ENCODE data around the gene ARRDC1. TPM values are rescaled to one million over a fixed set of nuclear protein-coding genes. Genes with fewer than 3 reads are reported as not detected.
A peak's percentile ranks its signal among the peaks of the same experiment; 100 is the strongest.

ARRDC1 gene
- total RNA-seq, 2 experiments from 2014 or later = 29.0 TPM

DNA sequence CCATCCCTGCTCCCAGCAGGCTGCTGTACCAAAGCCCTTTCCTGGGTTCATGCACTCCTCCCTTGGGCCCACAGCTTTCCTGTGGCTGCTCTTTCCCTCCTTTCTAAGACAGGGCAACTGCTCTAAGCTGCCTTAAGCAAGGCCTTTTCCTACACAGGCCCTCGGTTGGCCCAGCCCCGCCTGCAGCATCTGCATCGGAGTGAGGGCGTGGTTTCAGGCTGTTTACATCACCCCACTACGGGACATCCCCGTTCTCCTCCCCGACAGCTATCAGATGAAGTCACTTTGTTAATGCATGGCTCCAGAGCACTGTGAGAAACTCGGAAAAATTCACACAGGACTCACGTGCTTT, 30.1 kb upstream of the ARRDC1 start:
- Mint-ChIP-seq H3K36me3 (ENCODE audit: low read depth) (peaks cover 41% of the 10 kb centered on the region), H3K27ac (peak overlapping the region; percentile 64), H3K4me1 (ENCODE audit: low read depth) (peaks cover 40% of the 10 kb centered on the region), H3K9me3 (no peaks in the 10 kb centered on the region), H3K27me3 (no peaks in the 10 kb centered on the region), H3K4me3 (no peak overlapping the region)
- TF ChIP-seq, protein P1, sequence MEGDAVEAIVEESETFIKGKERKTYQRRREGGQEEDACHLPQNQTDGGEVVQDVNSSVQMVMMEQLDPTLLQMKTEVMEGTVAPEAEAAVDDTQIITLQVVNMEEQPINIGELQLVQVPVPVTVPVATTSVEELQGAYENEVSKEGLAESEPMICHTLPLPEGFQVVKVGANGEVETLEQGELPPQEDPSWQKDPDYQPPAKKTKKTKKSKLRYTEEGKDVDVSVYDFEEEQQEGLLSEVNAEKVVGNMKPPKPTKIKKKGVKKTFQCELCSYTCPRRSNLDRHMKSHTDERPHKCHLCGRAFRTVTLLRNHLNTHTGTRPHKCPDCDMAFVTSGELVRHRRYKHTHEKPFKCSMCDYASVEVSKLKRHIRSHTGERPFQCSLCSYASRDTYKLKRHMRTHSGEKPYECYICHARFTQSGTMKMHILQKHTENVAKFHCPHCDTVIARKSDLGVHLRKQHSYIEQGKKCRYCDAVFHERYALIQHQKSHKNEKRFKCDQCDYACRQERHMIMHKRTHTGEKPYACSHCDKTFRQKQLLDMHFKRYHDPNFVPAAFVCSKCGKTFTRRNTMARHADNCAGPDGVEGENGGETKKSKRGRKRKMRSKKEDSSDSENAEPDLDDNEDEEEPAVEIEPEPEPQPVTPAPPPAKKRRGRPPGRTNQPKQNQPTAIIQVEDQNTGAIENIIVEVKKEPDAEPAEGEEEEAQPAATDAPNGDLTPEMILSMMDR (IDR thresholded peaks at IDR 0.05) = no peak
- peak; percentile 23 for DNase-seq
- no peak for ATAC-seq
- CTCF ChIA-PET = no interaction called here
- POLR2A ChIA-PET = interaction anchor here (1.9 kb wide), 1 partner anchor 12 kb away, joined by 4 read pairs; no protein-coding TSS in a partner anchor
- intact Hi-C loops (cut with micrococcal nuclease) = no loop called here

DNA sequence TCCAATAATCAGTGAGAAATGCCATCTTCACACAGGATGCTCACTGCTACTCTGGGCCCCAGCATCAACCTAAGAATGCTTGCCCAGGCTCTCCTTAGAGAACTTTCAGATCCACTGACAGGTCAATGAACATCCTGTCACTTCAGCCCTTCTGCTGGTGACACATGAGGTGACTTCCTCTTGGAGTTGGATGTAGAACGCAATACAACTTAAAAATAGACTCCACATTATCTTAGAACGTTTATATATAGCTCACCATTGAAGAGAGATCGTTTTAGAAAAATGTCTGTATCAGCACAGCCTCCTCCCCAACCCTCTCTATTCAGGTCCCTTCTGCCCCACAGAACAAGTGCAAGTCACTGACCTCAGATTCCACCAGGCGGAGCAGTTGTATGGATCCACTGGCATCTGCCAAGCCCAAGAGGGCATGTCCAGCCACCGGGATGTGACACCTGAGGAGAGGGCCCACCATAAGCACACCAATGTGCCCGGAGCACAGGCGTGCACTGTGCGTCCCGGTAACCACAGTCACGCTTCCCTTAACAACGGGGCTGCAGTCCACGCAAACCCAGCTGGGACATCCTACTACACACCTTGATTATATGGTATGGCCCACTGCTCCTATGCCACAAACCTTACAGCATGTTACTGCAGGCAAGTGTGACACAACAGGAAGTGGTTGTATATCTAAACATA, 29.6 kb upstream of the ARRDC1 start:
- ChIA-PET CTCF (interaction anchor here (1.3 kb wide), 1 partner anchor 30 kb away, joined by 3 read pairs; no protein-coding TSS in a partner anchor), POLR2A (interaction anchor here (1.3 to 1.9 kb wide), 2 partner anchors 11 to 45 kb away, joined by 4 read pairs; no protein-coding TSS in a partner anchor)
- peaks cover 36% of the 10 kb centered on the region for H3K36me3 Mint-ChIP-seq (ENCODE audit: low read depth)
- no peaks in the 10 kb centered on the region for H3K9me3 Mint-ChIP-seq
- peaks cover 35% of the 10 kb centered on the region for H3K4me1 Mint-ChIP-seq (ENCODE audit: low read depth)
- ATAC-seq (no peak), DNase-seq (no peak)
- peak overlapping the region; percentile 31 for H3K4me3 Mint-ChIP-seq
- intact Hi-C loops (cut with micrococcal nuclease) = no loop called here
- no peaks in the 10 kb centered on the region for H3K27me3 Mint-ChIP-seq
- TF ChIP-seq, protein P1 (IDR thresholded peaks at IDR 0.05) = no peak
- peak overlapping the region; percentile 64 for H3K27ac Mint-ChIP-seq

DNA sequence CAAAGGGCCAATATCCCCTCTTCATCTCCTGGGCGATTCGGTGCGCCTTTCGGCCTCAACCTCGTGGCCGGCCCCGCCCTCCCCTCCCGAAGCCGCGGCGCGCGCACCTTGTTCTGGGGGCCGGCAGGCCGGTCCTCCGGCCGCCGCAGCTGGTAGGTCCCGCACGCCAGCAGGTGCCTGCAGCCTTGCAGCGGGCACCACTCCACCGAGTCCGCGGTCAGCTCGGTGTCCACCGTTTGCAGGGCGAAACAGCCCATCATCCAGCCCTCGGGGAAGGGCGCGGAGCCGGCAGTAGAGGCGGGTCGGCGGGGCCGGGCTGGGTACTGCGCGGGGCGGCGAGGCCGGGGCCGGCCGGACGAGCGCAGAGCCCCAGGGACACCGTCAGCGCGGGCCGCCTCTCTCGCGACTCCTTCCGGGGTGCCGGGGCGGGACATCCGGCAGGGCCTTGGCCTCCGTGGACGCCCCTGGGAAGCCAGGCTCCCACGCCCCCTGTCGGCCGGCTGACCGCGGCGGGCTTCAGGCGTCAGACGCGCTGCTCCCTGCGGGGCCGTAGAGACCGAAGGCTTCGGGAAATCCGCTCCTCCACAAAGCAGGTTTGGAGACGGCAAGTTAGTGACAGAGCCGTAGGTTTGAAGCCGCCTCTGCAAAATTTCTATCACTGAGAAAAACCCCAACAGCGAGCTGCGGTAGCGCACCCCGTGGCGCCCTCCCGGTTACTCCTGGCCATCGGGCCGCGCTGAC, 26.8 kb upstream of the ARRDC1 start, which contains the start of gene DPH7:
DPH7 (minus strand) TSS at position 408 of the 741 bp plus-strand sequence; CDS start at position 260, 148 bp downstream.
- ATAC-seq (peak; percentile 98), DNase-seq (peak; percentile 96)
- Mint-ChIP-seq H3K36me3 (ENCODE audit: low read depth) (peaks cover 30% of the 10 kb centered on the region), H3K4me1 (ENCODE audit: low read depth) (peaks cover 35% of the 10 kb centered on the region), H3K27me3 (no peaks in the 10 kb centered on the region), H3K9me3 (no peaks in the 10 kb centered on the region), H3K4me3 (peak within 1 kb of the TSS; percentile 84), H3K27ac (peak within 1 kb of the TSS; percentile 64)
- intact Hi-C loops (cut with micrococcal nuclease) = no loop called here
- CTCF ChIA-PET = interaction anchor here (0.8 to 2.4 kb wide), 9 partner anchors 9 to 71 kb away, joined by 3 to 20 read pairs (median 4); partner anchors contain the start of gene MRPL41
- TF ChIP-seq, protein P1 (IDR thresholded peaks at IDR 0.05) = peak; percentile 85
- POLR2A ChIA-PET = interaction anchor here (0.7 to 5.0 kb wide), 4 partner anchors 11 to 42 kb away, joined by 3 to 33 read pairs (median 3); partner anchors contain the start of gene ZMYND19

DNA sequence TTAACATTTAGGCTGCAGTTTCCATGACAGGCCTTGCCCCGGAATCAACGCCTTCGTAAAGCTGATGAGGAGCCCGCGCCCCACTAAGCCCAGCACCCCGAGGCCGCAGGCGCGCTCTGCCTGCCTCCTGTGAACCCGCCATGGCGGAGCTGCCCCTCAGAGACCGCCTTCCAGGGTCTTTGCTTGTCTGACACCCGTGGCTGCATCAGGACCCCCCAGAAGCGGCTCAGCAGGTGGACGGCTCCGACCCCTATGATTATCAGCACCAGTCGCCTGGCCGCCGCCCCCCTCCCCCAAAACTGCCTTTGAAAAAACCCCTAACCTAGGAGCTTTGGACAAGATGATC, 26.3 kb upstream of the ARRDC1 start:
- Mint-ChIP-seq H3K4me1 (ENCODE audit: low read depth) (peaks cover 35% of the 10 kb centered on the region), H3K4me3 (peak overlapping the region; percentile 84), H3K9me3 (no peaks in the 10 kb centered on the region), H3K27me3 (no peaks in the 10 kb centered on the region), H3K36me3 (ENCODE audit: low read depth) (peaks cover 30% of the 10 kb centered on the region), H3K27ac (peak overlapping the region; percentile 64)
- TF ChIP-seq, protein P1 (IDR thresholded peaks at IDR 0.05) = peak; percentile 12
- ATAC-seq (no peak), DNase-seq (no peak)
- ChIA-PET POLR2A (interaction anchor here (0.7 to 5.0 kb wide), 4 partner anchors 10 to 42 kb away, joined by 3 to 33 read pairs (median 3); partner anchors contain the start of gene ZMYND19), CTCF (interaction anchor here (0.8 to 1.9 kb wide), 11 partner anchors 8 to 71 kb away, joined by 3 to 20 read pairs (median 4); partner anchors contain the start of gene MRPL41)
- intact Hi-C loops (cut with micrococcal nuclease) = no loop called here
